Right lobe of liver (tissue), 6 donors: Measurements from ENCODE around the gene PRKD3. TPM values are rescaled to one million over a fixed set of nuclear protein-coding genes. Genes with fewer than 3 reads are reported as not detected.

Source experiments
- ATAC-seq, 4 donors: fragments of 200-7000 bp; cut with Tn5 transposase; one replicate each; pipeline ENCODE4 v1.9.1; 2020; ENCODE audit warnings: mild to moderate bottlenecking in 4 of 4, moderate library complexity in 4 of 4
- DNase-seq, 3 donors: peaks; one replicate each; pipeline ENCODE4 v3.0.0-alpha.2; 2020
- H3K27ac ChIP-seq, 3 donors: fragments of 200-600 bp; one replicate each; pipeline ENCODE4 v1.8.0; 2022
- H3K27me3 ChIP-seq, 2 donors: fragments of 200-600 bp; one replicate each; pipeline ENCODE4 v1.8.0; 2022
- H3K36me3 ChIP-seq, 4 donors: fragments of 200-600 bp; sonication (generic) in 1 of 4; one replicate each; pipeline versions ENCODE4 v1.5.1 to v1.8.0; 2017 to 2022; ENCODE audit warnings: control low read depth in 1 of 4
- H3K4me1 ChIP-seq, 4 donors: fragments of 200-600 bp; sonication (generic) in 1 of 4; one replicate each; pipeline versions ENCODE4 v1.5.1 to v1.8.0; 2017 to 2022; ENCODE audit warnings: control low read depth in 1 of 4
- H3K4me3 ChIP-seq, 3 donors: fragments of 200-600 bp; one replicate each; pipeline ENCODE4 v1.8.0; 2022
- H3K9me3 ChIP-seq, 4 donors: fragments of 200-600 bp; sonication (generic) in 1 of 4; one replicate each; pipeline versions ENCODE4 v1.5.1 to v1.8.0; 2017 to 2022; ENCODE audit warnings: control low read depth in 1 of 4
- POLR2A ChIP-seq: fragments of 450-650 bp; IDR thresholded peaks from one replicate; pipeline ENCODE4 v1.6.1; 2017; ENCODE audit warnings: antibody characterized with exemption, mild to moderate bottlenecking
- WGBS: methylation state at CpG from one replicate; pipeline ENCODE4 v1.1.6; 2018; ENCODE audit warnings: low coverage, low lambda C conversion rate; ENCODE audit not compliant: insufficient coverage; ENCODE audit errors: missing lambda C conversion rate; 5-methylcytosine and 5-hydroxymethylcytosine counted together
- intact Hi-C, 2 donors: fragments of 100-400 bp; cut with DNase I; formaldehyde crosslinking; loops; one replicate each; pipeline versions ENCODE4 v1.11.2 to v1.14.1; 2022
- total RNA-seq, 6 experiments: library from RNA; depleted of rRNA in 2 of 6; stranded (reverse); fragments of >200 nt in 2 of 6; fragmentation: NEBNext Ultra II Directional in 3 of 6; extraction: Animal tissue kit (Norgen Biotek cat#: 25700) in 3 of 6; gene quantifications; one replicate each; pipeline versions ENCODE4 v1.1.0 to v1.2.4, GENCODE V29; 2016 to 2023
- TF ChIP-seq, protein P1 (sequence below), 4 donors: fragments of 200-600 bp in 3 of 4; fragments of 450-650 bp in 1 of 4; IDR thresholded peaks; one replicate each; pipeline versions ENCODE4 v1.5.1 to v1.8.0; 2016 to 2022; ENCODE audit warnings: antibody characterized with exemption in 4 of 4, mild to moderate bottlenecking in 2 of 4
- donor health status: DM: no; HTN: yes; CAD: no.
- donor health status: DM: no; HTN: no; CAD: no.
- donor health status: DM: no; HTN: no; CAD: no.
- donor health status: DM: no; HTN: yes; CAD: no.
- donor health status: DM: no; HTN: yes; CAD: no.

PRKD3 gene
- total RNA-seq, 6 experiments from 2014 or later = 8.4 to 15.2 (median 10.9) TPM

DNA sequence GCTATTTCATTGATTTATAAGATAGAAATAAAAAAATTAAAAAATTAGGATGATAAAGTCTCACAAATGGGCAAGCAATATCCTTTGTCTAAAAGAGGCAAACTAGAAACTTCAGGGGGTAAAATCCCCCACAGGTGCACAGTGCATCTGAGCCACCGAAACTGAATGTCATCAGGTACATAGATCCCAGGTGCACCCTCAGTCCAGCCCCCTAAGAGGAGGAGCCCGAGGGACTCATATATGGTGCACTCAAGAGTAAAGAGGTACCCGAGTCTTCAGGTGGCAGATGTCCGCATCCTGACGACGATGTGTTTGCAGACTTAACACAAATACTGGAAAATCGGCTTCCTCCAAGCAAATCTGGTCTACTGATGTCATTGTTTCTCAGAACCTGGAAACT, 31.1 kb upstream of the PRKD3 start:
- no peaks in the 10 kb centered on the region for H3K4me1 ChIP-seq
- intact Hi-C loops = no loop called here
- no peaks in the 10 kb centered on the region for H3K27me3 ChIP-seq
- no peaks in the 10 kb centered on the region for H3K36me3 ChIP-seq
- TF ChIP-seq, protein P1, sequence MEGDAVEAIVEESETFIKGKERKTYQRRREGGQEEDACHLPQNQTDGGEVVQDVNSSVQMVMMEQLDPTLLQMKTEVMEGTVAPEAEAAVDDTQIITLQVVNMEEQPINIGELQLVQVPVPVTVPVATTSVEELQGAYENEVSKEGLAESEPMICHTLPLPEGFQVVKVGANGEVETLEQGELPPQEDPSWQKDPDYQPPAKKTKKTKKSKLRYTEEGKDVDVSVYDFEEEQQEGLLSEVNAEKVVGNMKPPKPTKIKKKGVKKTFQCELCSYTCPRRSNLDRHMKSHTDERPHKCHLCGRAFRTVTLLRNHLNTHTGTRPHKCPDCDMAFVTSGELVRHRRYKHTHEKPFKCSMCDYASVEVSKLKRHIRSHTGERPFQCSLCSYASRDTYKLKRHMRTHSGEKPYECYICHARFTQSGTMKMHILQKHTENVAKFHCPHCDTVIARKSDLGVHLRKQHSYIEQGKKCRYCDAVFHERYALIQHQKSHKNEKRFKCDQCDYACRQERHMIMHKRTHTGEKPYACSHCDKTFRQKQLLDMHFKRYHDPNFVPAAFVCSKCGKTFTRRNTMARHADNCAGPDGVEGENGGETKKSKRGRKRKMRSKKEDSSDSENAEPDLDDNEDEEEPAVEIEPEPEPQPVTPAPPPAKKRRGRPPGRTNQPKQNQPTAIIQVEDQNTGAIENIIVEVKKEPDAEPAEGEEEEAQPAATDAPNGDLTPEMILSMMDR (IDR thresholded peaks at IDR 0.05) = no peak
- TF ChIP-seq POLR2A = no peak
- no peaks in the 10 kb centered on the region for H3K9me3 ChIP-seq
- DNase-seq (no peak), ATAC-seq (no peak)
- no peak overlapping the region for H3K4me3 ChIP-seq
- WGBS = 89% methylated on average over 6 of the region's 7 CpGs
- no peak overlapping the region for H3K27ac ChIP-seq

DNA sequence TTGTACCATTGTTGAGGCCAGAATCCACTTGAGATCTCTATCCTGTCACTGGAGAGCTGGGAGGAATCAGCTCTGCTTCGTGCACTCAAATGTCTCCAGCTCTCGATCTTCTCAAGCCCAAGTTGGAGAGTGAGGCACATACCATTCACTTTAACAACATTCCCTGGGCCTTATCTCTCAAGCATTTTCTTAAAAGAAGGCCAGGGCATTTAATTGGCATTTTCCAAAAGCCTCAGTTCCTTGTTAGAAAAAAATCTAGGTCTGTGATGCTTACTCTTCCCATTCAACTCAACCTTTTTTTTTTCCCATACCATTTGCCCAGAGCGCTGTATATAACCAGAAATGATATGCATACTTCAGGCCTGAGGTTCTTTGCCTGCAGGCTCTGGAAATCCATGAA, 29.9 kb upstream of the PRKD3 start:
- Histone ChIP-seq H3K4me1 (no peaks in the 10 kb centered on the region), H3K9me3 (no peaks in the 10 kb centered on the region), H3K36me3 (no peaks in the 10 kb centered on the region), H3K4me3 (no peak overlapping the region), H3K27me3 (no peaks in the 10 kb centered on the region), H3K27ac (no peak overlapping the region)
- intact Hi-C loops = no loop called here
- ATAC-seq (no peak), DNase-seq (no peak)
- TF ChIP-seq, protein P1 (IDR thresholded peaks at IDR 0.05) = no peak
- TF ChIP-seq POLR2A = no peak
- WGBS = 95% methylated on average over 3 of the region's 3 CpGs

DNA sequence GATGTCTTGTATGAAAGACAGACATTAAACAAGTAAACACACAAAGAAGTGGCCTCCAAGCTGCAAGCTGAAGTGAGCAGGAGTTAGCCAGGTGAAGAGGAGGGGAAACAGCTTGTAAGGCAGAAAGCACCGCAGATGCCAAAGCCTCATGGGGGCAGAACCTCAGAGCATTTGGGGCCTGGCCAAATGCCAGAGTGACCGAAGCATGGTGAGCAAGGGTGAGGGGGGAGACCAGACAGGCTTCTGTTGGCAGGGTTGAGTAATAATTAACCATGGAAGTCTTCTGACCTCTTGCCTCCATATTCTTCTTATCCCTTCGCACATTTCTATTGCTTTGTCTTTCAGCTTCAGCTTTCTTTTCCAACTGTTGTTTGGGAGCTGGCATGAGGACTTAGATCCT, 25.4 kb upstream of the PRKD3 start:
- ATAC-seq (no peak), DNase-seq (no peak)
- no peaks in the 10 kb centered on the region for H3K4me1 ChIP-seq
- WGBS = 37% methylated on average over 3 of the region's 3 CpGs
- H3K9me3 ChIP-seq = no peaks in the 10 kb centered on the region
- H3K27ac ChIP-seq = no peak overlapping the region
- no peak for TF ChIP-seq POLR2A
- TF ChIP-seq, protein P1 (IDR thresholded peaks at IDR 0.05) = no peak
- intact Hi-C loops = no loop called here
- no peaks in the 10 kb centered on the region for H3K36me3 ChIP-seq
- no peak overlapping the region for H3K4me3 ChIP-seq
- H3K27me3 ChIP-seq = no peaks in the 10 kb centered on the region

DNA sequence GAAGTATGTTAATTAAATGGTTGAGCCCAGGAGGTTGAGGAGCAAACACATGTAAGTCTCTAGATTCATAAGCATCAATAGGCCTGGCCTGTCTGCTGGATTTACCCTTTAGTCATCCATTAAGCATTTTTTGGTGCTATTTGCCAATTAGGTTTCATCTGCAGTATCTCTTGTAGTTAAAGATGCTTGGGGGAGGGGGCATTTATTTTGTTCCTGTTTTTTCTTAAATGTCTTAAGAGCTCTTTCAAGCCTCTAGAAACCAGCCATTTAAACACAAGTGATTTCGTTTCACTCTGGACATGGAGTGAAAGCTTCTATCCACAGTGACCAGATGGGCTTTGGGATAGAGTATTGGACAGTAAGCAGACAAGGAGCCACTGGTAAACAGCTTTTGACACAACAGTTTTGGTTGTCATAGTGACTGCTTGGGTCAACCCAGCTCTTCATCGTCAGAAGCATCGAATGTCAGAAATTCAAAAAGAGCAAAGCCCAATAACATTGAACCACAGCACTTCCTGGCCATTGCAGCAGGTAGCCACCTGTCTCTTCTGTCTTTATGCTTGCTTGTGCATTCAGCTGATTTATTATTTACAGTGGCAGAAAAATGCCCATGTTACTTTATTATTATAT, 24.7 kb upstream of the PRKD3 start:
- Histone ChIP-seq H3K4me3 (no peak overlapping the region), H3K36me3 (no peaks in the 10 kb centered on the region), H3K4me1 (peaks cover 0 to 3% (median 0%) of the 10 kb centered on the region in 4 donors), H3K27ac (no peak overlapping the region), H3K27me3 (no peaks in the 10 kb centered on the region), H3K9me3 (no peaks in the 10 kb centered on the region)
- no peak for ATAC-seq
- DNase-seq = no peak
- WGBS = 53% methylated on average over 3 of the region's 3 CpGs
- TF ChIP-seq, protein P1 (IDR thresholded peaks at IDR 0.05) = no peak
- no peak for TF ChIP-seq POLR2A
- intact Hi-C loops = no loop called here
